Stimulated activated naive CD8-positive, alpha-beta T cell treated with anti-CD3 and anti-CD28 coated beads, Interleukin-15, Interleukin-2, amounts not matched to agents 100 ng/mL and 50 ng/mL, for 24 hours (primary cell): Measurements from ENCODE around the gene FEM1B.

Source experiments
- H3K27ac Mint-ChIP-seq: one replicate; pipeline ENCODE4 v1.8.0; 2021; ENCODE audit warnings: mild to moderate bottlenecking, mixed read lengths
- H3K27me3 Mint-ChIP-seq: one replicate; pipeline ENCODE4 v1.8.0; 2021; ENCODE audit warnings: mixed read lengths
- H3K36me3 Mint-ChIP-seq: one replicate; pipeline ENCODE4 v1.8.0; 2021; ENCODE audit warnings: low read depth, mixed read lengths
- H3K4me1 Mint-ChIP-seq: one replicate; pipeline ENCODE4 v1.8.0; 2021; ENCODE audit warnings: low read depth, mixed read lengths
- H3K4me3 Mint-ChIP-seq: one replicate; pipeline ENCODE4 v1.8.0; 2021; ENCODE audit warnings: mild to moderate bottlenecking, mixed read lengths
- H3K9me3 Mint-ChIP-seq: one replicate; pipeline ENCODE4 v1.8.0; 2021; ENCODE audit warnings: mixed read lengths

The FEM1B gene

DNA sequence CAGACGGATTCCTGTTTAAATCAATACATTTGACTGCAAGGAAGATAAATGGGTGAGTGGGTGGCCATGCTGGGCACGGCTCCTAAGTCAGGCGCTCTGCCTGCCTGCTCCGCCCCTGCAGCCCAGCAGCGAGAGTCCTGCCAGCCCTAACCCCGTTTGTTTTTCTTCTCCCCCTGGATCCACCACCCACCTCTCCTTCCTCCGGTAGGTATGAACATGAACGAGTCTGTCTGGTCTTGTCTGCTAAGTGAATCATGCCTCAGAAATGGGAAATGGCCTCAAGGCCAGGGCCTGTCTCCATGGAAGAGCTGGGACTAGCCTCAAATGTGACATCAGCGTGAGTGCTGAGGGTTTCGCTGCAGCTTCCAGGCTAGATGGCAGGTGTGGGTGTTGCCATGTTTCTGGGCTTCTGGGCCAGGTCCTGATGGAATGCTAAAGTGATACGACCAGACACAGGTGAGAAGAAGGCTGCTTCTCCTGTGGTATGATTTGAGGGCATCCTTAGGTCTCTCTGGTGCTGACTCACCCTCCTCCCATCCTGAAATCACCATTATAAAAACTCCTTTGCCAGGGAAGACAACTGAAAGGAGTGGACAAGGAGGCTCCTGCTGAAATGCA, 5.6 kb upstream of the FEM1B start:
- Mint-ChIP-seq H3K27me3 (no peaks in the 10 kb centered on the region), H3K27ac (no peak overlapping the region), H3K36me3 (no peaks in the 10 kb centered on the region), H3K4me3 (no peak overlapping the region), H3K9me3 (no peaks in the 10 kb centered on the region), H3K4me1 (peaks cover 25% of the 10 kb centered on the region)

DNA sequence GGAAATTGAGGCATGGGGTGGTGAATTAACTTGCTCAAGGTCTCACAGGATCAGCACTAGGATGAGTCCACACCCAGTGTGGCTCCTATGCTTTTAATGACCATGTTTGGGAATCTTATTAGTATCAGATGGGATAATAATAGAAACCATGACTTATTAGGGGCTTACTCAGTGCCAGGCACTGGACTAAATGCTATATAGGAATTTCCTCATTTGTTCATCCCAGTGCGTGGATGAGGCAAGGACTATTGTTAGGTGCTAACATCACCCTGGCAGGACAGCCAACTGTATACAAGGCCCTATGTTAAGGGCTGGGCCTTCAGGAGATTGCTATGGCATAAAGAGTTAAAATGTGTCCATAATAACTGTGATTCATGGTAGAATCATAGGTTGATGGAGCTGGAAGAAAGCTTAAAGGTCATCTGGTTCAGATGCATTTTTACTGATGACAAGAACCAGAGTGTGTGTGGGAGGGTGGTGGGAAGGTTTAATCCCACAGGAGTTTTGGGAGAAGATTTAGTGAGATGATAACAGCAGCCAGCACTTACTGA, 4.7 kb upstream of the FEM1B start:
- no peak overlapping the region for H3K4me3 Mint-ChIP-seq
- no peak overlapping the region for H3K27ac Mint-ChIP-seq
- H3K36me3 Mint-ChIP-seq, result no peaks in the 10 kb centered on the region
- no peaks in the 10 kb centered on the region for H3K27me3 Mint-ChIP-seq
- H3K9me3 Mint-ChIP-seq, result no peaks in the 10 kb centered on the region
- H3K4me1 Mint-ChIP-seq, result peaks cover 30% of the 10 kb centered on the region

DNA sequence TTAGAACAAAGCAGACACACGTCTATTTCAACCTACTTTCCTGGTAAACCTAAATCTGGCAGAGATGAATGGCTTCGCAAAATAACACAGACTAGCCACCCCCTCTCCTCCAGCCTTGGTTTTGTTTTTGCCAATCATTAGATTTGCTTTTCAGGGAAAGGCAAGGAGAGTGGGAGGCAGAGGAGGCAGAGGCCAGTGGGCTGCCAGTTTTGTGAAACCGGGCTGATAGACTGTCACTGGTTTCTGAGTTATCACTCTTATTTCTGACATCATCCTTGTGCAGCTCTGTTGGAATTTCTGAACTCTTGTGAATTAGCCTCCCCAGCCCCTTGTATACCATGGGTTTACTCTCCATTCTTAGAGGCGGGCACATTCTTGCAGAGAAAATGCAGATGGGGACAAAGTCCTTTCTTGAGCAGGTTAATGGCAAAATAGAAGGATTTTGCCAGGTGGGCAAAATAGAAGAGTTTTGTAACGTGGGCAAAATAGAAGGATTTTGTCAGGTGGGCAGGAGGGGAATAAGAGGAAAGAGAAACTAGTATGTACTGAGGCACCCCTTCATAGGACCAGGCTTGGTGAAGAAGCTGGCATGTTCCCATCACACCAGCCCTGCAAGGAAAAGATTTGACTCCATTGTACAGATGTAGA, 3.2 kb upstream of the FEM1B start:
- peaks cover 35% of the 10 kb centered on the region for H3K4me1 Mint-ChIP-seq
- peaks cover 4% of the 10 kb centered on the region for H3K36me3 Mint-ChIP-seq
- no peak overlapping the region for H3K4me3 Mint-ChIP-seq
- H3K9me3 Mint-ChIP-seq, result no peaks in the 10 kb centered on the region
- no peaks in the 10 kb centered on the region for H3K27me3 Mint-ChIP-seq
- H3K27ac Mint-ChIP-seq, result no peak overlapping the region

DNA sequence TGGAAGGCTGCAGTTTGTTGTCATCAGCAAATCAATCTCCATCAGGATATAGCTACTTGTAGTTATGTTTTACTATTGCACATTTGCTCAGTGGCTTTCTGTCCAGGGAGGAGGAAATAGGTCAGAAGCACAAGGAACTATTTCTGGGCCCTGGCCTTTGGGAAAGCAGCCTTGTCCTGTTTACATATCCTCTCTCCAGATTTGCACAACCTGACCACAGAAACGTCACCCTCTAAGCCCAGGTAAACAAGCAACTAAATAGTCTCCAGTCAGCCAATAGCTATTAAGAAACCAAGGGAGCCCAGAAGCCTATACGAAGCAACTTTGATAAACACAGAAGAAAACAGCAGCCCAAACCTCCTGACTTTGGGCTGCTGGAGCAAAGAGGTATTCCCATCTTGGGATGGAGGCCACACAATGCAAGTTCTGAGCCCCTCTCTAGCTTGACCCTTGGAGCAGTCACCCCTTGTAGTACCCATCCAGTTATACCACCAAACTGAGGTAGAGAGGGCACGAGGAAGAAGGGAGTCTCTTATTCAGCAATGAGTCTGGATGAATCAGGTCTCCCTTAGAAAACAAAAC, 2.3 kb upstream of the FEM1B start:
- no peak overlapping the region for H3K4me3 Mint-ChIP-seq
- H3K36me3 Mint-ChIP-seq, result peaks cover 13% of the 10 kb centered on the region
- peak overlapping the region; percentile 18 for H3K27ac Mint-ChIP-seq
- no peaks in the 10 kb centered on the region for H3K27me3 Mint-ChIP-seq
- peaks cover 45% of the 10 kb centered on the region for H3K4me1 Mint-ChIP-seq
- no peaks in the 10 kb centered on the region for H3K9me3 Mint-ChIP-seq

DNA sequence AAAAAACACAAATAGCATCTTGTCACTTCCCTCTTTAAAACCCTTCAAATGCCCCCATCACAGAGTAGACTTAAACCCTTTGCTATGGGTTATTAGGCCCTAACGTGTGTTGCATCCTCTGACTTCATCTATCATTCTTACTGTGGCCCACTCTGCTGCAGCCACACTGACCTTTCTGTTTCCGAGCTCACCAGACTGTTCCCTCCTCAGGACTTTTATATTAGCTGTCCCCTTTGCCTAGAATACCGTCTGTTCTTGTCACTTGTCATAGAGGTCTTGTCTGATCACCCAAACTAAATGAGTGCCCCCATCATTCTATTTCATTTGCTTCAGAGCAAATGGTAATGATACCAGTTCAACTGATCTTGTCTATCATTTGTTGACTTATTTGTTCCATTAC, 877 bp upstream of the FEM1B start:
- Mint-ChIP-seq H3K27me3 (no peaks in the 10 kb centered on the region), H3K4me3 (peak overlapping the region; percentile 98), H3K27ac (peak overlapping the region; percentile 98), H3K36me3 (peaks cover 25% of the 10 kb centered on the region), H3K4me1 (peaks cover 59% of the 10 kb centered on the region), H3K9me3 (no peaks in the 10 kb centered on the region)

DNA sequence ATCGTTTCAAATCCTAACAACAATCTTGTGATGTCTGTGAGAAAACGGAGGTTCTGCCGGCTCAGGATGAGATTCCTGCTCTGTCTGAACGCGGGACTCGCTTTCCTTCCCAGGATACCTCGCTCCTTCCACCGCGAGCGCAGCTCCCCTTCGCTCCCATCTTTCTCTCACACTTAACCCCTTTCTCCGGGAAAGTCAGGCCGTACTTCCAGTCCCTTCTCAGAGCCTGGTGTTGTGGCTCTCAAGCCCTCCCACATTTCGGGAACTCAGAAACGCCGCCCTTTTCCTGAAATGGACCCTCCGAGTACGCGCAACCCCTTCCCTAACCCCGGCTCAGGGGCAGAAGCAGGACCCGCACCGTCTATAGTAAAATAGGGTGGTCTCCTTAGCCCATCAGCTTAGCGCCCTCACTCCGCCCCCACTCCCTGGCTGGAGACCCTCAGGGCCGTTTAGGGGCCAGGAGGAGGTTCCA, 378 bp upstream of the FEM1B start:
- peak overlapping the region; percentile 98 for H3K4me3 Mint-ChIP-seq
- peaks cover 30% of the 10 kb centered on the region for H3K36me3 Mint-ChIP-seq
- H3K9me3 Mint-ChIP-seq, result no peaks in the 10 kb centered on the region
- peak overlapping the region; percentile 98 for H3K27ac Mint-ChIP-seq
- H3K4me1 Mint-ChIP-seq, result peaks cover 64% of the 10 kb centered on the region
- H3K27me3 Mint-ChIP-seq, result no peaks in the 10 kb centered on the region

DNA sequence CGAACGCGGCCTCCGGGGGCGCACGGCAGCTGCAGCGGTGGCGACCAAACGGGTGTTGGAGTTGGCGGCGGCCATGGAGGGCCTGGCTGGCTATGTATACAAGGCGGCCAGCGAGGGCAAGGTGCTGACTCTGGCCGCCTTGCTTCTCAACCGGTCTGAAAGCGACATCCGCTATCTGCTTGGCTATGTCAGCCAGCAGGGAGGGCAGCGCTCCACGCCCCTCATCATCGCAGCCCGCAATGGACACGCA, 725 bp downstream of the FEM1B start:
- Mint-ChIP-seq H3K27me3 (no peaks in the 10 kb centered on the region), H3K9me3 (no peaks in the 10 kb centered on the region)

DNA sequence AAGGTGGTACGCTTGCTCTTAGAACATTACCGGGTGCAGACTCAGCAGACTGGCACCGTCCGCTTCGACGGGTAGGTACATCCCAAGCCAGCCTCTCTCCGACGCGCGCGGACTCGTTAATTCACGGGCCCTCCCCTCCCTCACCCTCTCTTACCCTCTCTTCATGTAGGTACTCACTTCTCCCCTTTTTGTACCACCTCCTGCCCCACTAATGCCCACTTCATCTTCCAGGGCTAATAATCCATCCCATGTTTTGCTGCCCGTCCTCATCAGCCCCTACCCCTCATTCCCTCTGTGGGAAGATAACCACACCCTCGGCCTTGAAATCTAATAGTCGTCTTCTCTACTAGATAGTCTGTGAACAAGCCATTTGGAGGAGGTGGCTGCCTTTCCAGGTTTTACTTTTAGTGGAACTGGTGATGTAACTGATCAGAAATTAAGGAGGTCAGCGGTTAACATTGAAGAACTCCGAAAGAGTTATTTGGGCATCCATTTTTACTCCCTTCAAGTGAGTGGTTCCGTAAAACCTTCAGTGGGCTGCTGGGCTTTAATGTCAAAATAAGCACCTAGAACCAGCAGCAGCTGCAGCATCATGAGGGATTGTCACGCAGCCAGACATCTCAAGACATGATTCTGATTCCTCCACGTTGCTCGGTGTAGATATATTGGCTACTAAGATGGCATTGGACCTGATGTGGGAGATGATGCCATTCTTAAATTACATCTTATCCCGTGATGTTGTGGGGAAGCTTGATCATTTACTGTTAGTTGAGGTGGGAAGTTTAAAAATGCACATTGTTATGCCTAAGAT, 1.3 kb downstream of the FEM1B start:
- H3K4me1 Mint-ChIP-seq, result peaks cover 66% of the 10 kb centered on the region
- no peaks in the 10 kb centered on the region for H3K9me3 Mint-ChIP-seq
- H3K4me3 Mint-ChIP-seq, result peak overlapping the region; percentile 98
- H3K27me3 Mint-ChIP-seq, result no peaks in the 10 kb centered on the region
- peak overlapping the region; percentile 92 for H3K27ac Mint-ChIP-seq
- peaks cover 30% of the 10 kb centered on the region for H3K36me3 Mint-ChIP-seq

More for the DNA sequence above, 725 bp downstream of the FEM1B start:
- peaks cover 30% of the 10 kb centered on the region for H3K36me3 Mint-ChIP-seq
- peak overlapping the region; percentile 98 for H3K4me3 Mint-ChIP-seq
- H3K27ac Mint-ChIP-seq, result peak overlapping the region; percentile 92
- peaks cover 65% of the 10 kb centered on the region for H3K4me1 Mint-ChIP-seq

DNA sequence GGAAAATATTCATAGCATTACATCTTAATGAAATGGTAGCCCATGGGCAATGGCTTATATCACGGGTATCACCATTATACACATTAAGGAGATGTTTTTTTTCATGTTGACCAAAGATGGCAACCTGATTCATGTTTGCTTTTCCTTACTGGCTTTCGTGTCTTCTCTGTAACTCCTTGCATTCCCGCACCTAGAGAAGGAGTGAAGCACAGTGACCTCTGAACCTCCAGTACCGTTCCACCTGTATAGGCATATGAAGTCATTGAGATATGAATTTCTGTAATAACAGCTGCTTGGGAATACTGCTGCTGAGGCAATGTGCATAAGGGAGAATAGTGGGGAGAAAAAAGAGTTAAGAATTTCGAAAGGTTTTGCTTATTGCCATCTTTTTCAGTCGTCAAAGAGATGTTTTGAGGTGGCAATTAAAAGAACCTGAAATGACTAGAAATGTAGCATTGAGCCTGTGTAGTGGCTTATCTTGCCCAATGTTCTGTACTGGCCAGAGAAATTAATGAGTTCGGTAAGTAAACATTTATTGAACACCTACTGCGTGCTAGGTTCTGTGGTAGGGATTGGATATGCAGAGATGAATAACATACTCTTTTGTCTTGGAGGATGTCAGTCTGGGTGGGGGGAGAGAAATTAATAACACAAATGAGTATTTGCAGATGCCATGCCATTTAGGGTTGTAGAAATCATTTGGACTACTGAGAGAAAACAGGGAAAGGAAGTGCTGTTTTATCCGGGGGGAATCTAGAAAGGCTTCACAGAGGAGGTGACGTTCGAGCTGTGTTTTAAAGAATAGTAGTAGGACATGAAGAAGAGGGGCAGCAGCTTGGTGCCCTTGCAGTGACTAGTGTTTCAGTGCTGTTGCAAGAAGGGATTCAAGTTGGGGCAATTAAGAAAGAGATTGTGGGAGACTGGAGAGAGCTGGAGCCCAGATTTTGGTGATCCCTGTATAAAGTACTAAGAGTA, 2.5 kb downstream of the FEM1B start:
- peak overlapping the region; percentile 42 for H3K27ac Mint-ChIP-seq
- H3K4me1 Mint-ChIP-seq, result peaks cover 75% of the 10 kb centered on the region
- H3K9me3 Mint-ChIP-seq, result no peaks in the 10 kb centered on the region
- peak overlapping the region; percentile 98 for H3K4me3 Mint-ChIP-seq
- no peaks in the 10 kb centered on the region for H3K27me3 Mint-ChIP-seq
- H3K36me3 Mint-ChIP-seq, result peaks cover 38% of the 10 kb centered on the region

DNA sequence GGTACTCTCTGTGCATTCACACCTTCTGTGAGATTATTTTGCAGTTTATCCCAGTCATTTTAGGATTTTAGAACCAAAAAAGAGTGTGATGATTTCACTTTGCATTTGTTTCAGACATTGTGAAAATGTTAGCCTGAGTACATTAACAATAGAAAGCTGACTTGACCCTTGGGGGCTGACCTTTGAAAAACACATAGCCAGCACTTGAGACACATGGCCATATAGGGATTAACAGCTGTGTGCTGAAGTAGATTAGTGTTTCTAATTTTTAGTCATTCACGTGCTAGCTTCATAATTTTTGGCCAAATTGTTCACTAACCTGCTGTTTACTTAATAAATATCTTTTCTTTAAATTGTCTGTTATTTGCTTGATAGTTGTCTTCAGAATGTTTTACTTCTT, 3.5 kb downstream of the FEM1B start:
- no peak overlapping the region for H3K27ac Mint-ChIP-seq
- H3K9me3 Mint-ChIP-seq, result no peaks in the 10 kb centered on the region
- peaks cover 48% of the 10 kb centered on the region for H3K36me3 Mint-ChIP-seq
- H3K27me3 Mint-ChIP-seq, result no peaks in the 10 kb centered on the region
- H3K4me3 Mint-ChIP-seq, result peak overlapping the region; percentile 98
- H3K4me1 Mint-ChIP-seq, result peaks cover 78% of the 10 kb centered on the region

DNA sequence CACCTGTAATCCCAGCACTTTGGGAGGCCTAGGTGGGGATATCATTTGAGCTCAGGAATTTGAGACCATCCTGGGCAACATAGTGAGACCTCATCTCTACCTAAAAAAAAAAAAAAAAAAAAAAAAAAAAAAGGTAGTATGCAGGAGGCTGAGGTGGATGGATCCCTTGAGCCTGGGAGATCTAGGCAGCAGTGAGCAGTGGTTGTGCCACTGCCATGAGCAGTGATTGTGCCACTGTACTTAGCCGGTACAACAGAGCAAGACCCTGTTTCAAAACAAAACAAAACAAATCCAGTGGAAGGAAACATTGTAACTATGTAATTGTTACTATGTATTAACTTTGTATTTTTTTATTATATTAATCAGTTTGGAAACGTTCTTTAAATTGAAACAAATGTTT, 5.9 kb downstream of the FEM1B start:
- no peaks in the 10 kb centered on the region for H3K27me3 Mint-ChIP-seq
- H3K36me3 Mint-ChIP-seq, result peaks cover 65% of the 10 kb centered on the region
- peaks cover 86% of the 10 kb centered on the region for H3K4me1 Mint-ChIP-seq

DNA sequence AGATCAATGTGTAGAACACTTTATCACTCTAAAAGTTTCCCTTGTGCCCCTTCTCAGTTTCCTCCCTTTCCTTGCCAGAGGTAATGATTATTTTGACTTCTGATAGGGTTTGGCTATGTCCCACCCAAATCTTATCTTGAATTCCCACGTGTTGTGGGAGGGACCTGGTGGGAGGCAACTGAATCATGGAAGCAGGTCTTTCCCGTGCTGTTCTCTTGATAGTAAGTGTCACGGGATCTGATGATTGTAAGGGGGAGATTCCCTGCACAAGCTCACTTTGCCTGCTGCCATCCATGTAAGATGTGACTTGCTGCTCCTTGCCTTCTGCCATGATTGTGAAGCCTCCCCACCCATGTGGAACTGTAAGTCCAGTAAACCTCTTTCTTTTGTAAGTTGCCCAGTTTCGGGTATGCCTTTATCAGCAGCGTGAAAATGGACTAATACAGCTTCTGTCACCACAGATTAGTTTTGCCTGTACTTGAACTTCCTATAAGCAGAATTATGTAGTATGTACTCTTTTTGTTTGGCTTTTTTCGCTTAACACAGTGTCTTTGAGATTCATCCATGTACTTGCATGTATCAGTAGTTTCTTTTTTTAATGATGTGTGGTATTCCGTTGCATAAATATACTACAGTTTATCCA, 7.2 kb downstream of the FEM1B start:
- H3K9me3 Mint-ChIP-seq, result no peaks in the 10 kb centered on the region
- H3K4me3 Mint-ChIP-seq, result no peak overlapping the region
- no peak overlapping the region for H3K27ac Mint-ChIP-seq
- no peaks in the 10 kb centered on the region for H3K27me3 Mint-ChIP-seq
- H3K36me3 Mint-ChIP-seq, result peaks cover 65% of the 10 kb centered on the region
- H3K4me1 Mint-ChIP-seq, result peaks cover 89% of the 10 kb centered on the region

More for the DNA sequence above, 5.9 kb downstream of the FEM1B start:
- H3K9me3 Mint-ChIP-seq, result no peaks in the 10 kb centered on the region
- H3K4me3 Mint-ChIP-seq, result no peak overlapping the region
- peak overlapping the region; percentile 37 for H3K27ac Mint-ChIP-seq

DNA sequence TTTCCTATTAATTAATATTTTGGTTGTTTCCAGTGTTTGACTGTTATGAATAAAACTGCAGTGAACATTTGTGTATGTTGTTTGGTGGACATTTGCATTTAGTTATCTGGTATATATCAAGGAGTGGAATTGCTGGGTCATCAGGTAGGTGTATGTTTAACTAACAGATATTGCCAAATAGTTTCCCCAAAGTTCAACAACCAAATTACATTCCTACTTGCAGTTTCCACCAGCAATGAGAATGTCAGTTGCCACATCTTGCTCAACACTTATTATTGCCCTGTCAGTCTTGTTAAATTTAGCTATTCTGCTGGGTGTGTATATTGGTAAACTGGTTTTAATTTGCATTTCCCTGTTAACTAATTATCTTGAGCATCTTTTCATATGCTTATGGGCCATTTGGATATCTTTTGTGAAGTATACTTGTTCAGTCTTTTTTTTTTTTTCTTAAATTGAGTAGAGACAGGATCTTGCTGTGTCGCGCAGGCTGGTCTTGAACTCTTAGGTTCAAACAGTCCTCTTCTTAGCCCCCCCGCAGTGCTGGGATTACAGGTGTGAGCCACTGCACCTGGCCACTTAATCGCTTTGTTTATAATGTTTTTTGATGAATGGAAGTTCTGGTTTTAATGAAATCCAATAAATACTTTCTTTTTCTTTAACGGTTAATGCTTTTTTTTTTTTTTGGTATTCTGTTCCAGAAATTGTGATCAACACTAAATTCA, 7.9 kb downstream of the FEM1B start:
- H3K27ac Mint-ChIP-seq, result peak overlapping the region; percentile 4
- H3K4me1 Mint-ChIP-seq, result peaks cover 87% of the 10 kb centered on the region
- H3K9me3 Mint-ChIP-seq, result no peaks in the 10 kb centered on the region
- H3K4me3 Mint-ChIP-seq, result no peak overlapping the region
- H3K27me3 Mint-ChIP-seq, result no peaks in the 10 kb centered on the region
- peaks cover 64% of the 10 kb centered on the region for H3K36me3 Mint-ChIP-seq
